Panc1 (cell line): ENCODE measurements around the gene KISS1R.

Experiments
- TF ChIP-seq, protein P1 (sequence below), 2 experiments: IDR thresholded peaks; 2 replicates each; pipeline ENCODE4 v1.6.1; 2011 to 2012; ENCODE audit warnings: low read depth in 2 of 2, control low read depth in 1 of 2, low read length in 1 of 2, mild to moderate bottlenecking in 1 of 2, moderate library complexity in 1 of 2; ENCODE audit not compliant: insufficient read depth in 1 of 2
- TF ChIP-seq, protein P2 (sequence below): fragments of 450-650 bp; IDR thresholded peaks from 2 replicates; pipeline ENCODE4 v1.5.1; 2017; ENCODE audit warnings: mild to moderate bottlenecking

DNA sequence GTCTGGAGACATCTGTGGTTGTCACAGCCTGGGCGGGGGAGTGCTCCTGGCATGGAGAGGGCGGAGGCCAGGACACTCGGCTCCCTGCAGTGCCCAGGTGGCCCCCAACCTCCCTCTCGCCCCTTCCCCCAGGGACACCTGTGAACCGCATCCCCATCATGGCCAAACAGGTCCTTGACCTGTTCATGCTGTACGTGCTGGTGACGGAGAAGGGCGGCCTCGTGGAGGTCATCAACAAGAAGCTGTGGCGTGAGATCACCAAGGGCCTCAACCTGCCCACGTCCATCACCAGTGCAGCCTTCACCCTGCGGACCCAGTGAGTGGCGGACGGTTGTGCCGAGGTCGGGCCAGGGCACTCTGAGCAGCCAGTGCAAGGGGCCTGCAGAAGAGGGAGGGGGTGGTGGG lies 47.0 kb downstream of the KISS1R start:
- TF ChIP-seq, protein P1, sequence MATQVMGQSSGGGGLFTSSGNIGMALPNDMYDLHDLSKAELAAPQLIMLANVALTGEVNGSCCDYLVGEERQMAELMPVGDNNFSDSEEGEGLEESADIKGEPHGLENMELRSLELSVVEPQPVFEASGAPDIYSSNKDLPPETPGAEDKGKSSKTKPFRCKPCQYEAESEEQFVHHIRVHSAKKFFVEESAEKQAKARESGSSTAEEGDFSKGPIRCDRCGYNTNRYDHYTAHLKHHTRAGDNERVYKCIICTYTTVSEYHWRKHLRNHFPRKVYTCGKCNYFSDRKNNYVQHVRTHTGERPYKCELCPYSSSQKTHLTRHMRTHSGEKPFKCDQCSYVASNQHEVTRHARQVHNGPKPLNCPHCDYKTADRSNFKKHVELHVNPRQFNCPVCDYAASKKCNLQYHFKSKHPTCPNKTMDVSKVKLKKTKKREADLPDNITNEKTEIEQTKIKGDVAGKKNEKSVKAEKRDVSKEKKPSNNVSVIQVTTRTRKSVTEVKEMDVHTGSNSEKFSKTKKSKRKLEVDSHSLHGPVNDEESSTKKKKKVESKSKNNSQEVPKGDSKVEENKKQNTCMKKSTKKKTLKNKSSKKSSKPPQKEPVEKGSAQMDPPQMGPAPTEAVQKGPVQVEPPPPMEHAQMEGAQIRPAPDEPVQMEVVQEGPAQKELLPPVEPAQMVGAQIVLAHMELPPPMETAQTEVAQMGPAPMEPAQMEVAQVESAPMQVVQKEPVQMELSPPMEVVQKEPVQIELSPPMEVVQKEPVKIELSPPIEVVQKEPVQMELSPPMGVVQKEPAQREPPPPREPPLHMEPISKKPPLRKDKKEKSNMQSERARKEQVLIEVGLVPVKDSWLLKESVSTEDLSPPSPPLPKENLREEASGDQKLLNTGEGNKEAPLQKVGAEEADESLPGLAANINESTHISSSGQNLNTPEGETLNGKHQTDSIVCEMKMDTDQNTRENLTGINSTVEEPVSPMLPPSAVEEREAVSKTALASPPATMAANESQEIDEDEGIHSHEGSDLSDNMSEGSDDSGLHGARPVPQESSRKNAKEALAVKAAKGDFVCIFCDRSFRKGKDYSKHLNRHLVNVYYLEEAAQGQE (IDR thresholded peaks at IDR 0.05; ENCODE audit: insufficient read depth in 1 of 2, low read depth in 2 of 2, low read length in 1 of 2) = no peak
- TF ChIP-seq, protein P2, sequence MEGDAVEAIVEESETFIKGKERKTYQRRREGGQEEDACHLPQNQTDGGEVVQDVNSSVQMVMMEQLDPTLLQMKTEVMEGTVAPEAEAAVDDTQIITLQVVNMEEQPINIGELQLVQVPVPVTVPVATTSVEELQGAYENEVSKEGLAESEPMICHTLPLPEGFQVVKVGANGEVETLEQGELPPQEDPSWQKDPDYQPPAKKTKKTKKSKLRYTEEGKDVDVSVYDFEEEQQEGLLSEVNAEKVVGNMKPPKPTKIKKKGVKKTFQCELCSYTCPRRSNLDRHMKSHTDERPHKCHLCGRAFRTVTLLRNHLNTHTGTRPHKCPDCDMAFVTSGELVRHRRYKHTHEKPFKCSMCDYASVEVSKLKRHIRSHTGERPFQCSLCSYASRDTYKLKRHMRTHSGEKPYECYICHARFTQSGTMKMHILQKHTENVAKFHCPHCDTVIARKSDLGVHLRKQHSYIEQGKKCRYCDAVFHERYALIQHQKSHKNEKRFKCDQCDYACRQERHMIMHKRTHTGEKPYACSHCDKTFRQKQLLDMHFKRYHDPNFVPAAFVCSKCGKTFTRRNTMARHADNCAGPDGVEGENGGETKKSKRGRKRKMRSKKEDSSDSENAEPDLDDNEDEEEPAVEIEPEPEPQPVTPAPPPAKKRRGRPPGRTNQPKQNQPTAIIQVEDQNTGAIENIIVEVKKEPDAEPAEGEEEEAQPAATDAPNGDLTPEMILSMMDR = no peak
